ENCODE results near the gene TRRAP.
"Not testable (repeated sequence)": the region's sequence is repeated elsewhere in the genome, so short reads cannot be mapped to it uniquely, and the experiment has no call there.

GRCh38 chr7:99044858-99045257 is 166.5 kb downstream of the TRRAP start:
- not testable (repeated sequence) for TF ChIP-seq CTCF (IDR thresholded peaks at IDR 0.05; ENCODE audit: insufficient read depth, low read length); POLR2AphosphoS5 (IDR thresholded peaks at IDR 0.05; ENCODE audit: low read depth); REST (IDR thresholded peaks at IDR 0.05; ENCODE audit: insufficient replicate concordance, low read depth)
